Umbilical cord (tissue), 2 donors: ENCODE measurements around the gene MYCBP2. TPM values are rescaled to one million over a fixed set of nuclear protein-coding genes. Genes with fewer than 3 reads are reported as not detected.
"Not testable (repeated sequence)": the region's sequence is repeated elsewhere in the genome, so short reads cannot be mapped to it uniquely, and the experiment has no call there.

Experiments used
- DNase-seq: peaks from one replicate; pipeline ENCODE4 v3.0.0-alpha.2; 2015; ENCODE audit warnings: low spot score
- total RNA-seq: library from RNA; depleted of rRNA; stranded (reverse); fragments of >200 nt; gene quantifications from one replicate; pipeline ENCODE4 v1.2.3, GENCODE V29; 2014; ENCODE audit warnings: low replicate concordance; ENCODE audit not compliant: insufficient read depth

Gene MYCBP2, protein sequence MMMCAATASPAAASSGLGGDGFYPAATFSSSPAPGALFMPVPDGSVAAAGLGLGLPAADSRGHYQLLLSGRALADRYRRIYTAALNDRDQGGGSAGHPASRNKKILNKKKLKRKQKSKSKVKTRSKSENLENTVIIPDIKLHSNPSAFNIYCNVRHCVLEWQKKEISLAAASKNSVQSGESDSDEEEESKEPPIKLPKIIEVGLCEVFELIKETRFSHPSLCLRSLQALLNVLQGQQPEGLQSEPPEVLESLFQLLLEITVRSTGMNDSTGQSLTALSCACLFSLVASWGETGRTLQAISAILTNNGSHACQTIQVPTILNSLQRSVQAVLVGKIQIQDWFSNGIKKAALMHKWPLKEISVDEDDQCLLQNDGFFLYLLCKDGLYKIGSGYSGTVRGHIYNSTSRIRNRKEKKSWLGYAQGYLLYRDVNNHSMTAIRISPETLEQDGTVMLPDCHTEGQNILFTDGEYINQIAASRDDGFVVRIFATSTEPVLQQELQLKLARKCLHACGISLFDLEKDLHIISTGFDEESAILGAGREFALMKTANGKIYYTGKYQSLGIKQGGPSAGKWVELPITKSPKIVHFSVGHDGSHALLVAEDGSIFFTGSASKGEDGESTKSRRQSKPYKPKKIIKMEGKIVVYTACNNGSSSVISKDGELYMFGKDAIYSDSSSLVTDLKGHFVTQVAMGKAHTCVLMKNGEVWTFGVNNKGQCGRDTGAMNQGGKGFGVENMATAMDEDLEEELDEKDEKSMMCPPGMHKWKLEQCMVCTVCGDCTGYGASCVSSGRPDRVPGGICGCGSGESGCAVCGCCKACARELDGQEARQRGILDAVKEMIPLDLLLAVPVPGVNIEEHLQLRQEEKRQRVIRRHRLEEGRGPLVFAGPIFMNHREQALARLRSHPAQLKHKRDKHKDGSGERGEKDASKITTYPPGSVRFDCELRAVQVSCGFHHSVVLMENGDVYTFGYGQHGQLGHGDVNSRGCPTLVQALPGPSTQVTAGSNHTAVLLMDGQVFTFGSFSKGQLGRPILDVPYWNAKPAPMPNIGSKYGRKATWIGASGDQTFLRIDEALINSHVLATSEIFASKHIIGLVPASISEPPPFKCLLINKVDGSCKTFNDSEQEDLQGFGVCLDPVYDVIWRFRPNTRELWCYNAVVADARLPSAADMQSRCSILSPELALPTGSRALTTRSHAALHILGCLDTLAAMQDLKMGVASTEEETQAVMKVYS (N-terminal part only)
- total RNA-seq: 42.9 TPM

GRCh38 chr13:77326905-77327604, at the start of gene MYCBP2:
Gene MYCBP2, minus strand, starts transcription at chr13:77327094. Its CDS starts 319 bp downstream, at chr13:77326775.
- DNase-seq: peak; percentile 99

GRCh38 chr13:77375560-77376108, 48.7 kb upstream of the MYCBP2 start:
- DNase-seq: no peak

DNA sequence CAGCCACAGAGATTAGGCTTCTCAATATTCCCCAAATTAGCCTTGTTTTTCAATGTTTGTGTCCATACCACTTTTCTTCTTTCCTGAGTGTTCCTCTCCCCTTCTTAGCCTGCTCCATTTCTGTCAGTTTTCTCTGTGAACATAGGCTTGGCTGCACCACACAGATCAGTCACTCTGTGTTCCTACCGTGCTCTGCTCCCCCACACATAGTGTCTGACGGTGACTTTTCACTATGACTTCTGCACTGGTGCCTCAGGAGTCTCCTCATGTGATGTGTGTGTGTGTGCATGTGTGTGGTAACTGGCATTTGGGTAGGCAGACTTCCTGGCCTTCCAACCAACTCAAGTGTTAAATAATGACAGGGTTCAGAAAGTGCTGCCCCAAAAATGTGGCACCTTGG, 47.9 kb upstream of the MYCBP2 start:
- no peak for DNase-seq

GRCh38 chr13:77374339-77374738, 47.4 kb upstream of the MYCBP2 start:
- DNase-seq: no peak

- no peak for DNase-seq
Measured at GRCh38 chr13:77373502-77373901, 46.6 kb upstream of the MYCBP2 start.

DNA sequence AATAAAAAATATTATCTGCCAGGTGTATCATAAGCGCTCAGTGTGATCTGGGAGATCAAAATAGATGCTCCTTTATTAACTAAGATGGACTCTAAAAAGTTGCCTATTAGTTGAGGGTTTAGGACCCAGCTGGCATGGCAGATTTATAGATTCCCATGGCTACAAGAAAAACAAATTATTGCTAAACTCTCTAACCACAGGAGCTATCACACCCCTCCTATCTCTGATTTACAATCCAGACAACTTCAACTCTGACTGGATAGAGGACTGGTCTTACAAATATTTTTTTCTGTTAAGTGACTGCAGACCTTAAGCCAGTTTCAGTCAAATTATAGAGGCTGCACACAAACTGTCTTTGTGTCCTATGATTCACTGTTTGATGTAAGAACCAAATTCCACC, 45.4 kb upstream of the MYCBP2 start:
- DNase-seq: no peak

- DNase-seq: no peak
Measured at GRCh38 chr13:77370888-77371287, 44.0 kb upstream of the MYCBP2 start.

DNA sequence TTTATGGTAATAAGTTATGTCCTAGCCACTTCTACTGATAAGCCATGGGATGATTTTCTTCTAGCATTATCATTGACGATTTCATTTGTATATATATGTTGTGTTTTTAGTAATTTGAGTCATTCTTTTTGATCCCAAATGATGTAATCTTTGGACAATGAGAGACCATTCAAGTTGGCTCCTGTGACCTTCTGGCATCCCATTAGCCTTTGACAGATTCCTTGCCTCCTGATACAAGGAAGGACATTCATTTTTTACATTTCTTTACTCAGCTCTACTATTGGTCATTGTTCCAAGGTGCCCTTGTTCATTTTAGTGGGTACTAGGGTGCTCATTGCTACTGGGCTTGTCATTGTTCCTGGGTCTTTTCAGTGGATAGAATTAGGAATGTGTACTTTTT, 35.3 kb upstream of the MYCBP2 start:
- DNase-seq: no peak

DNA sequence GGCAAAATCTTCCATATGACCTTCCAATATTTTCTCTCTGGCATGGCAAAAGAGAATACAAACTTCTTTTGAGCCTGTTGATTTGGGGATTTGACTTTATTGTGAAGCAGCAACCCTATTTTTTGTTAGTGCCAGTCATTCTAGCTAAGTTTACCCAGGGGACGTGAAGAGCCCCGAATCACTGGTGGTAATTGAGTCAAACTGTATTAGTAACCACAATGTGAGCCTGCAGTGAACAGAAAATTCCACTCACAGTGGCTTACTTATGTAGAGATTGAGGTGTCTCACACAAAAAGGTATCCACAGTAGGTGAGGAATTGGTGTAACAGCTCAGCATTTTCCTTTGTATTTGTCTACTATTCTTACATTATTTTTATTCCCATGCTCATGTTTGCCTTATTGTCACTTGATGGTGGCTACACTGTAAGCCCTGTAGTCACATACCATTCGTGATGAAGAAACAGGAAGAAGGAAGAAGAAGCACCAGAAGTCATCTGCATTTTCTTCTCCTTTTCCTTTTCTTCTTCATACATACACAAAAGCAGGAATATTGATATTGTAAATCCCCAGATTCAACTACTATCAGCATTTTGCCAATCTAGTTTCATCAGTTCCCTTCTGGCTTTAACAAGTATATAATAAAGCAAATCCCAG, 33.3 kb upstream of the MYCBP2 start:
- no peak for DNase-seq

- no peak for DNase-seq
Measured at GRCh38 chr13:77359171-77359570, 32.3 kb upstream of the MYCBP2 start.

- no peak for DNase-seq
Measured at GRCh38 chr13:77358001-77358400, 31.1 kb upstream of the MYCBP2 start.

- DNase-seq: no peak
Measured at GRCh38 chr13:77356155-77356554, 29.3 kb upstream of the MYCBP2 start.

- no peak for DNase-seq
Measured at GRCh38 chr13:77353995-77354394, 27.1 kb upstream of the MYCBP2 start.

DNA sequence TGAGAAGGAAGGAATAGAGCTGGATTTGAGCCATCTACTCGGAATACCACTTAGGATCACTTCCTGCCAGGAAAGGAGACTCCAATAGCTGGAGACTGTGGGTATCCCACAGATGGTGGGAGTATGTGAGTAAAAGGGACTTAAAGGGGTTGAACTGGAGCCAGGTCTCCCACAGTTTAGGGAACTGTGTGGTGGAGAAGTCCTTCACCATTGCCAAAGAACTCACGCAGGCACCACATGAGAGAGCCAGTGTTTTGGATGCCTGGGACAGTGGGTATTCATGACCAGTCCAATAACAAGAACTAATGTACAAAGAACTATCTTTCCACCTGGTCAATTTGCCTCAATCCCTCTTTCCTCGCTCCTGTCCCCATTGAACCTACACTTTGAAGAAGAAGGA, 24.4 kb upstream of the MYCBP2 start:
- no peak for DNase-seq

GRCh38 chr13:77350811-77351210, 23.9 kb upstream of the MYCBP2 start:
- no peak for DNase-seq

- no peak for DNase-seq
Measured at GRCh38 chr13:77349365-77349764, 22.5 kb upstream of the MYCBP2 start.

DNA sequence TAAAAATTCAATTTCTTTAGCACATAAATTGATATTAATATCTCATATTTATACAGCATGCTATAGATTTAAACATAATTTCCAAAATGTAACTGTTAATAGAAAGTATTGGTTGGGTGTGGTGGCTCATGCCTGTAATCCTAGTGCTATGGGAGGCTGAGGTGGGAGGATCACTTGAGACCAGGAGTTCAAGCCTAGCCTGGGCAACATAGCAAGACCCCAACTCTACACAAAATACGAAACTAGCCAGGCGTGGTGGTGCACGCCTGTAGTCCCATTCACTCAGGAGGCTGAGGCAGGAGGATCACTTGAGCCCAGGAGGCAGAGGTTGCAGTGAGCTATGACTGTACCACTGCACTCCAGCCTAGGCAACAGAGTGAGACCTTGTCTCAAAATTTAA, 20.5 kb upstream of the MYCBP2 start:
- DNase-seq: not testable (repeated sequence)

- DNase-seq: no peak
Measured at GRCh38 chr13:77345150-77345780, 18.4 kb upstream of the MYCBP2 start.

DNA sequence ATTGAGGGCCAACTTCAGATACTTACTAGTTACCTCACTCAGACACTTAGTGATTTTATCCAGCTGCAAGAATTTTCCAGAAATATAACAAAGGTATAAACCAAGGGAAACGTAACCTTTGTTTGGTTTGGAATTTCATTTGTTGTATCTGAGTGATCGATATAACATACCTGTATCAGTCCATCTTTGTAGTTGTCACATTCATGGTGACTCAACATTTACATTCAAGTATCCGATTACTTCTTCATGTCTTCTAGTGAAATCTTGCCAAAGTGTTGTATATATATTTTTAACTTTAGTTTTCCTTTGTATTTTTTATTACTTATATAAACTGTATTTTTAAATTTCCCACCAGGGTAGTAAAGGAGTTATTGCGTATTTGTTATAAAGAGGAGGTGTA, 16.9 kb upstream of the MYCBP2 start:
- no peak for DNase-seq

- no peak for DNase-seq
Measured at GRCh38 chr13:77339408-77339807, 12.5 kb upstream of the MYCBP2 start.
